Fibroblast of upper back skin (primary cell): ENCODE data around the gene UBE2N.

Experiments
- DNase-seq: peaks from one replicate; pipeline ENCODE4 v3.0.0-alpha.2; 2013

UBE2N gene

DNA sequence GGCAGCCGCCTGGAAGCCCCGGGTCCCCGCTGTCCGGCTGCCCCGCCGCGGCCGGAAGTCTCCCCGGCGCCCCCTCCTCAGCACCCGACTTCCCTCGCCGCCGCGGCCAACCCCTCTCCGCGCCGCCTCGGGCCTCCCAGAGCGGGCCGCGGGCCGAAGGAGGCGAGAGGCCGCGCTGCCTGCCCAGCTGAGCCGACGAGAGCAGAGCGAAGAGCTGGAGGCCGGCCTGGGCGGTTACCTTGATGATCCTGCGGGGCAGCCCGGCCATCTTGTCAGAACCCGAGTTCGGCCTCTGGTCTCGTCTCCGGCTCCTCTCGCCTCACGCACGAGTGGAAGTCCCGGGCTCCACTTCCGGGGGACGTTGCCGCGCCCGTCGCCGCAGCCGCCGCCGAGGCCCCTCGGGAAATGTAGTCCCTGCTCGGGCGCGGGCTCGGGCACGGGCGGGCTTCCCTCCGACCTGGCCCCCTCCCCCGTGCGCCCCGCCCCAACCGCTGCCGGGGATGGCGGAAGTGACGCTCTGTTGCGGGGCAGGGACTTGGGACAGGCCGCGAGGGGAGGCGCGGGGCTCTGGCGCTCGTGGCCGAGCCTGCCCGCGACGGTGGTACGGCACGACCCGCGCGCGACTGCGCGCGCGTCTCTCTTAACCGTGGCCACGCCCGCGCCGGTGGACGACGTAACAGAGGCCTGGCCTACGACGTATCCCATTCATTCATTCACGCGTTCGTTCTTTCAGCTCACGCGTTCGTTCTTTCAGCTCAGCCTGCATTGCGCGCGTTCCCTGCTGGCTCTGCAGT, at the start of gene UBE2N:
UBE2N (minus strand) TSS at position 331 of the 794 bp plus-strand sequence; CDS start at position 268, 63 bp downstream.
- DNase-seq: peak; percentile 95

GRCh38 chr12:93484315-93484981, 42.7 kb upstream of the UBE2N start:
- peak; percentile 12 for DNase-seq

GRCh38 chr12:93483151-93483807, 41.5 kb upstream of the UBE2N start:
- DNase-seq: no peak

DNA sequence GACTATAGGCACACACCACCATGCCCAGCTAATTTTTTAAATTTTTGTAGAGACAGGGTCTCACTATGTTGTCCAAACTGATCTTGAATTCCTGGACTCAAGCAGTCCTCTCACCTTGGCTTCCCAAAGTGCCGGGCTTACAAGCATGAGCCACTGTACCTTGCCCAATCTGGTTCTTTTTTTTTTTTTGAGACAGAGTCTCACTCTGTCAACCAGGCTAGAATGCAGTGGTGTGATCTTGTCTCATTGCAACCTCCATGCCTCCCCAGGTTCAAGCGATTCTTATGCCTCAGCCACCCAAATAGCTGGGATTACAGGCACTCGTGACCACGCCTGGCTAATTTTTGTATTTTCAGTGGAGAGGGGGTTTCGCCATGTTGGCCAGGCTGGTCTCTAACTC, 41.0 kb upstream of the UBE2N start:
- DNase-seq: no peak

DNA sequence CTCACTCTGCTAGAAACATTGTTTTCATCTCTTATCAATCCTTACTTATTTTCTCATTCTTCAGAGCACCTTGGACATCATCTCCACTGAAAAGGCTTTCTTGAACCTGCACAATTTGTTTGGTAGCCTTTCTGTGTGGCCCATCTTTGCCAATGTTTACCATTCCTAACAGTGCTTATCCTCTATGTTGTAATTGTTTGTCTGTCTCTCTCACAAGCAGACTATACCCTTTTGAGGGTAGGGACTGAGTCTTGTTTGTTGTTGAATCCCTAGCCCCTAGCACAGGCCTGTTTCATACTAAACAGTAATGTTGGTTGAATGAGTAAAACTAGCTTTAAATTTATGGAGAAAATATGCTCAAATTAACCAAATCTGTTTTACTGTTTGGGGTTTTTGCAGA, 34.8 kb upstream of the UBE2N start:
- DNase-seq: no peak

DNA sequence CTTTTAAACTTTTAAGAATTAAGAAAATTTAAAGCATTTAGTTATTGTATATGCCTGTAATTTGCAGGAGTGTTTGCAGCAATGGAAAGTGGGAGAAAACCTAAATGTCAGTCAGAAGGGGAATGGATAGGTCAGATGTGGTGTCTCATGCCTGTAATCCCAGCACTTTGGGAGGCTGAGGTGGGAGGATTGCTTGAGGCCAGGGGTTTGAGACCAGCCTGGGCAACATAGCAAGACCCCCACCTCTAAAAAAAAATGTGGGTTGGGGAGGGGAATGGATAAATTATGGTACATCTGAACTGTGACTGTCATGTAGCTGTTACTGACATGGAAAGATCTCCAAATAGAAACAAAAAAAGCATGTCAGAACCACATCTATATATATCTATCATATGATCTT, 27.6 kb upstream of the UBE2N start:
- DNase-seq: no peak

- no peak for DNase-seq
Measured at GRCh38 chr12:93468008-93468371, 26.2 kb upstream of the UBE2N start.

DNA sequence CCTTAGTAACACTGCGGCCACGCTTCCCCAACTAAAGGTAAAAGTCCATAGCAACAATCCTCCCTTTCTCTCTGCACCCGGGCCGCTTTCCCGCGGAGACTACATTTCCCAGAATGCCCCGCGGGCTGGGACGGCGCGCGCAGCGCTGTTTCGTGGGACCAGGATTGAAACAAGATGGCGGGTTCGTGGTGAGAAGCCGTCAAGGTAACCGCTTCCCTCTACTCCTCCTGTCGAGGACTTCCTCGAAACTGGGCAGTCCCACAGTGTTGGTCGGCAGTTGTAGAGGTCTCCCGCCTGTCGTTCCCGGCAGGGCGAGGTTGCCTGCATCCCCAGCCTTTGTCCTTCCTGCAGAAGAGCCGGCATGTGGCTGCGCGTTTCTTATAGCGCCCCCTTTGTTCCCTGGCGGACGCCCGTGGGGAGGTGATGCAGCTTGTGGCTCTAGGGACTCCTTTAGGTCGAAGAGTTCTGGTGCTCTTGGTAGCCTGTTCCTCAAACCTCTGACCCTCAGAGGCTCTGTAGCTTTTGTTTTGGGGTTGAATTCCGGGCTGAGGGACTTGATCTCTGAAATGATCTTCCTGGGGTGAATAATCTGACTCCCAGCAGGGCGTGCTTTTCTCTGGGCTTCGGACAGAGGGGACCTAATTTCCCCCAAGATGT, 25.7 kb upstream of the UBE2N start, which contains the start of gene MRPL42:
MRPL42 (plus strand) TSS at position 164 of the 657 bp plus-strand sequence. CDS start 1,772 bp downstream, outside the sequence.
- DNase-seq: peak; percentile 86

- no peak for DNase-seq
Measured at GRCh38 chr12:93466625-93467350, 25.0 kb upstream of the UBE2N start.

DNA sequence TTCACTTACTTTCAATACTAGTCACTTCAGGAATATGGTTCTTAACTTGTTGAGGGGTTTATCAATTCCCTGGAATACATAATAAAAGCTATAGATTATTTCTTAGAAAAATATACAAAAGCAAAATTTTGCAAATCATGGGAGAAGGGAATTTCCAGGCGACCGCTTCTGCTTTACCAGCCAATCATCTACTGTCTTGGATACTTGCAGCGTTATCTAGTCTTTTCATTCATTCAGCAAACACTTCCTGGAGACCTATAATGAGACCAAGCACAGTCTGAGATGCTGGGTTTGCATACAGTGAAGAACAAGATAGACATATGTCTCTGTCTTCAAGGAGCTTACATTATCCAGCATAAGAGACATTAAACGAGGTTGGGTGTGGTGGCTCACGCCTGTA, 24.1 kb upstream of the UBE2N start:
- DNase-seq: no peak

DNA sequence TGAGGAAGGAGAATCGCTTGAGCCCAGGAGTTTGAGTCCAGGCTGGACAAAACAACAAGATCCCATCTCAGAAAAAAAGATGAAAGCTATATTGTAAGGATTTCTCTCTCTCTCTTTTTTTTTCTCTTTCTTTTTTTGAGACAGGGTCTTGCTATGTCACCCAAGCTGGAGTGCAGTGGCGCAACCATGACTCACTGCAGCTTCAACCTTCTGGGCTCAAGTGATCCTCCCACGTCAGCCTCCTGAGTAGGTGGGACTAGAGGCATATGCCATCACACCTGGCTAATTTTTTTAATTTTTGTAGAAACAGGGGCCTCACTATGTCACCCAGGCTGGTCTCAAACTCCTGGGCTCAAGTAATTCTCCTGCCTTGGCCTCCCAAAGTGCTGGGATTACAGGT, 19.8 kb upstream of the UBE2N start:
- DNase-seq: no peak

- no peak for DNase-seq
Measured at GRCh38 chr12:93460902-93461301, 19.2 kb upstream of the UBE2N start.

DNA sequence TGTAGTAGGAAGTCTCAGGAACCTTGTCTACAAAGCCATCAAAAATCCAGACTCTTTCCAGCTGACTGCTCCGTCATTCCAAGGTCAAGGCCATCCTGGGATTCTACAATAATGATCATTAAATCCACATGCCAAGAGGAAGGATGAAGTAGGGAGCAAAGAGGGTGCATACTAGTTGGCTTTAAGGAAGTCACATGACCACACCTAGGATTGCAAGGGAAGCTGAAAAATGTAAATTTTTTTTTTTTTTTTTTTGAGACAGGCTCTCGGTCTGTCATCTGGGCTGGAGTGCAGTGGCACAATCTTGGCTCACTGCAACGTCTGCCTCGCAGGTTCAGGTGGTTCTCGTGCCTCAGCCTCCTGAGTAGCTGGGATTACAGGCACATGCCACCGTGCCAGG, 18.3 kb upstream of the UBE2N start:
- DNase-seq: no peak

DNA sequence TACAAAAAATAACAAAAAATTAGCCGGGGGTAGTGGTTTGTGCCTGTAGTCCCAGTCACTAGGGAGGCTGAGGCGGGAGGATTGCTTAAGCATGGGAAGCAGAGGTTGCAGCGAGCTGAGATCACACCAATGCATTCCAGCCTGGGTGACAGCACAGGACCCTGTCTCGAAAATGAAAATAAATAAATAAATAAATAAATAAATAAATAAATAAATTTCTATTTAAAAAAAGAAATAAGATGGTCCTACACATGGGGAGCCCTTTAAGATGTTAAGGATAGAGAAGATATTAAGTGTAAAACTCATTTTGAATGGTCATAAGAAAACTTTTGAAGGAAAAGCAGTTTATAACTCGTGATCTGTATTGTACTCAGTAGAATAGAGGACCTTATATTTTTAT, 17.4 kb upstream of the UBE2N start:
- DNase-seq: no peak

GRCh38 chr12:93456077-93456476, 14.3 kb upstream of the UBE2N start:
- no peak for DNase-seq

DNA sequence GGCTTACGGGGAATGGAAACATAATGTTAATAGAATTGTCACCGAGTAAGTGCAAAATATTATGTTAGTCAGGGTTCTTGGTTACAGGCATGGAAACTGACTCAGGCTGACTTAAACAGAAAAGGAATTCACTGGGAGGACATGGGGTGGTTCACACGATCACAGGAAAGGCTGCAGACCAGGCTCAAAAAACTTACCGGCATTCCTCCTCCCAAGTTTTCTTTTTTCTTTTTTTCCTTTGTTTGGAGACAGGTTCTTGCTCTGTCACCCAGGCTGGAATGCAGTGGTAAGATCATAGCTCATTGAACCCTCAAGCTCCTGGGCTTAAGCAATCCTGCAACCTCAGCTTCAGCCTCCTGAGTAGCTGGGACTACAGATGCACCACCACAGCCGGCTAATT, 11.9 kb upstream of the UBE2N start:
- peak; percentile 50 for DNase-seq

GRCh38 chr12:93451423-93452158, 9.8 kb upstream of the UBE2N start:
- DNase-seq: no peak

- DNase-seq: no peak
Measured at GRCh38 chr12:93449277-93449676, 7.5 kb upstream of the UBE2N start.

GRCh38 chr12:93448796-93449195, 7.0 kb upstream of the UBE2N start:
- no peak for DNase-seq

DNA sequence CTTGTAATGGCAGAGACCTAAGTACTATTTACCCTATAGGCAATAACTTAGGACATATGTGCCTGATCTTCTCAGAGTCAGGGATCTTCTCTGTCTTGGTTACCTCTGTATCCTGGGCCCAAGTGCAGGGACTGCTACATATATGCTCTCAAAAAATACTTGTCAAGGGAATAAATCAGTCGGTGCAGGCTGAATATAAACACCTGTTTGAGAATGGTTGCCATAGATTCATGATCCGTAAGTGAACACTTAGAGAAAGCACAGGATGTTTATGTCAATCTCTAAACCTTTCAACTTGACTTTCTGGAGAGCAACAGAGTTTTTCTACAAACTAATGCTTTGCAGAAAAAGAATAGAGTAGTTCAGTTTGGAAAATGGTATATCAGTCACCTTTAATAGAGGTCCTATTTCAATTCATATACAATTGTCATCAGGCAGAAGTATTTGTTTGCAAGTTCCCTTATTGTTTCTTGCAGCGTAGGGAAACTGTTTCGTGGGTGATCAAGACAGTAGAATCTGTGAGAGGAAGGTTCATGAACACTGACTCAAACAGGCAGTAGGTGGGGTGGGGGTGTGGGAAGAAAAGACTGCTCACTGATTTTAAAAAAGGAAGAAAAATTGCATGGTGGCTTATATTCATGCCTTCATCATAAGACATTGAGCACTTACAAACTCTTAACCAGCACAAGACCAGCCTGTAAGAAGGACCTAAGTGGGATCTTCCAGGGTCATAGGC, 6.0 kb upstream of the UBE2N start:
- DNase-seq: no peak

- DNase-seq: no peak
Measured at GRCh38 chr12:93443576-93443975, 1.8 kb upstream of the UBE2N start.
